DND-41 (cell line): ENCODE results near the gene SUSD4.

Source experiments
- ATAC-seq: fragments of 200-7000 bp; cut with Tn5 transposase; 3 replicates; pipeline ENCODE4 v1.9.1; 2021; ENCODE audit warnings: low read depth; ENCODE audit not compliant: insufficient read depth
- DNase-seq: peaks from one replicate; pipeline ENCODE4 v3.0.0-alpha.2; 2020
- H2AFZ ChIP-seq: 2 replicates; pipeline ENCODE4 v1.6.0; 2012; ENCODE audit warnings: low read depth, low read length
- H3K27ac ChIP-seq: 2 replicates; pipeline ENCODE4 v1.5.1; 2012; ENCODE audit warnings: low read length, inconsistent platforms
- H3K27me3 ChIP-seq: fragments of 200-600 bp; sonication (generic); 2 replicates; pipeline ENCODE4 v1.6.0; 2012; ENCODE audit warnings: low read length, mild to moderate bottlenecking, inconsistent platforms; ENCODE audit not compliant: insufficient read depth, poor library complexity
- H3K36me3 ChIP-seq: 2 replicates; pipeline ENCODE4 v1.5.1; 2012; ENCODE audit warnings: low read length, inconsistent platforms; ENCODE audit not compliant: insufficient read depth
- H3K4me1 ChIP-seq: 2 replicates; pipeline ENCODE4 v1.5.1; 2012; ENCODE audit warnings: mild to moderate bottlenecking, low read length; ENCODE audit not compliant: insufficient read depth
- H3K4me2 ChIP-seq: 2 replicates; pipeline ENCODE4 v1.6.0; 2012; ENCODE audit warnings: mild to moderate bottlenecking, moderate library complexity, low read length, inconsistent platforms; ENCODE audit not compliant: insufficient read depth
- H3K4me3 ChIP-seq, 2 experiments: fragments of 200-600 bp in 1 of 2; shearing (Covaris generic) in 1 of 2; 2 replicates each; pipeline ENCODE4 v1.5.1; 2012 to 2016; ENCODE audit warnings: inconsistent platforms in 2 of 2, low read length in 2 of 2, mild to moderate bottlenecking in 2 of 2, low read depth in 1 of 2, moderate library complexity in 1 of 2
- H3K79me2 ChIP-seq: 2 replicates; pipeline ENCODE4 v1.6.0; 2012; ENCODE audit warnings: low read length, inconsistent platforms; ENCODE audit not compliant: insufficient read depth
- H3K9ac ChIP-seq: 2 replicates; pipeline ENCODE4 v1.6.0; 2012; ENCODE audit warnings: low read depth, mild to moderate bottlenecking, inconsistent platforms, low read length, moderate library complexity
- H3K9me3 ChIP-seq: 2 replicates; pipeline ENCODE4 v1.5.1; 2012; ENCODE audit warnings: low read length, moderate library complexity, mild to moderate bottlenecking, inconsistent platforms; ENCODE audit not compliant: insufficient read depth, severe bottlenecking
- H4K20me1 ChIP-seq: 2 replicates; pipeline ENCODE4 v1.6.0; 2012; ENCODE audit warnings: low read length; ENCODE audit not compliant: insufficient read depth
- CTCF ChIP-seq: IDR thresholded peaks from 2 replicates; pipeline ENCODE4 v1.5.1; 2012; ENCODE audit warnings: borderline replicate concordance, low read length, moderate library complexity, mild to moderate bottlenecking; ENCODE audit not compliant: poor library complexity, severe bottlenecking; ENCODE audit errors: extremely low read depth
- EZH2 ChIP-seq: IDR thresholded peaks from 3 replicates; pipeline ENCODE4 v1.6.1; 2012; ENCODE audit warnings: borderline replicate concordance, low read depth, mild to moderate bottlenecking, moderate library complexity, low read length, inconsistent platforms; ENCODE audit not compliant: severe bottlenecking

The SUSD4 gene

DNA sequence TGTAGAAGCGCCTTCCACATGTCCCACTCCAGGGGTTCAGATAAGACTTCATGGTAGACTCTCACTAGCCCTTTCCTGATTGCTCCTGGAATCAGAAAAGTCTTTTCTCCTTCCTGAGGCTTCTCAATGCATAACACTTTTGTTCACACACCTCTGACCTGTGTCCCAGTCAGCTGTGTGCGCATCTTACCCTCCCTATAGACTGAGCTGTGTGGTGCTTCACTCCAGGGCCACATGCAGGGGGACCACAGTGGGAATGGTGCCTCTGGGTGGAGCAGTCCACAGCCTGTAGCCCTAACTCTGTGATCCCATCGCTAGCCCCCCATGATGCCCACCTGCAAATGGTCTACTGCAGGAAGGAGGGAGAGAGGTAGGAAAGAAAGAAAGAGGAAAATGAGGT, 136.9 kb downstream of the SUSD4 start:
- ATAC-seq (no peak), DNase-seq (no peak)
- Histone ChIP-seq H4K20me1 (no peaks in the 10 kb centered on the region), H3K27me3 (no peaks in the 10 kb centered on the region), H3K4me3 (no peak overlapping the region), H3K9ac (no peak overlapping the region), H3K36me3 (no peaks in the 10 kb centered on the region), H3K27ac (no peak overlapping the region), H3K9me3 (no peaks in the 10 kb centered on the region), H3K79me2 (no peaks in the 10 kb centered on the region), H2AFZ (no peak overlapping the region), H3K4me2 (no peak overlapping the region), H3K4me1 (peaks cover 32% of the 10 kb centered on the region)
- no peak for TF ChIP-seq EZH2
- TF ChIP-seq CTCF, result no peak

GRCh38 chr1:223226271-223226670, 137.7 kb downstream of the SUSD4 start:
- no peaks in the 10 kb centered on the region for H3K9me3 ChIP-seq
- H4K20me1 ChIP-seq, result no peaks in the 10 kb centered on the region
- TF ChIP-seq CTCF (no peak), EZH2 (no peak)
- H3K79me2 ChIP-seq, result no peaks in the 10 kb centered on the region
- H3K4me2 ChIP-seq, result no peak overlapping the region
- no peak overlapping the region for H3K27ac ChIP-seq
- H3K4me1 ChIP-seq, result peaks cover 31% of the 10 kb centered on the region
- ATAC-seq (no peak), DNase-seq (no peak)
- no peaks in the 10 kb centered on the region for H3K36me3 ChIP-seq
- no peak overlapping the region for H3K4me3 ChIP-seq
- no peaks in the 10 kb centered on the region for H3K27me3 ChIP-seq
- H3K9ac ChIP-seq, result no peak overlapping the region
- H2AFZ ChIP-seq, result no peak overlapping the region

- Histone ChIP-seq H3K9ac (no peak overlapping the region), H3K79me2 (no peaks in the 10 kb centered on the region), H3K27ac (no peak overlapping the region), H3K36me3 (no peaks in the 10 kb centered on the region), H3K4me1 (peaks cover 23% of the 10 kb centered on the region), H3K9me3 (no peaks in the 10 kb centered on the region), H2AFZ (no peak overlapping the region), H4K20me1 (no peaks in the 10 kb centered on the region), H3K4me3 (no peak overlapping the region), H3K27me3 (no peaks in the 10 kb centered on the region), H3K4me2 (no peak overlapping the region)
- TF ChIP-seq EZH2 (no peak), CTCF (no peak)
- DNase-seq, result no peak
- no peak for ATAC-seq
These were observed 138.5 kb downstream of the SUSD4 start for GRCh38 chr1:223225481-223225880.

GRCh38 chr1:223225061-223225460, 138.9 kb downstream of the SUSD4 start:
- H3K4me3 ChIP-seq, result no peak overlapping the region
- no peaks in the 10 kb centered on the region for H3K79me2 ChIP-seq
- H3K4me2 ChIP-seq, result no peak overlapping the region
- no peak overlapping the region for H3K27ac ChIP-seq
- H3K4me1 ChIP-seq, result peaks cover 18% of the 10 kb centered on the region
- no peaks in the 10 kb centered on the region for H3K9me3 ChIP-seq
- no peaks in the 10 kb centered on the region for H4K20me1 ChIP-seq
- DNase-seq (no peak), ATAC-seq (no peak)
- no peak overlapping the region for H2AFZ ChIP-seq
- no peaks in the 10 kb centered on the region for H3K27me3 ChIP-seq
- TF ChIP-seq CTCF, result no peak
- no peak for TF ChIP-seq EZH2
- H3K36me3 ChIP-seq, result no peaks in the 10 kb centered on the region
- H3K9ac ChIP-seq, result no peak overlapping the region
